NCI-H1436 treated with DMSO at 0.1 percent for 48 hours (cell line): Measurements from ENCODE around the gene PLPPR3.
"Not testable (repeated sequence)": the region's sequence is repeated elsewhere in the genome, so short reads cannot be mapped to it uniquely, and the experiment has no call there.

Experiments used
- DNase-seq: peaks from one replicate; lab custom pipeline; 2025; lab: John Stamatoyannopoulos, UW

PLPPR3 gene

DNA sequence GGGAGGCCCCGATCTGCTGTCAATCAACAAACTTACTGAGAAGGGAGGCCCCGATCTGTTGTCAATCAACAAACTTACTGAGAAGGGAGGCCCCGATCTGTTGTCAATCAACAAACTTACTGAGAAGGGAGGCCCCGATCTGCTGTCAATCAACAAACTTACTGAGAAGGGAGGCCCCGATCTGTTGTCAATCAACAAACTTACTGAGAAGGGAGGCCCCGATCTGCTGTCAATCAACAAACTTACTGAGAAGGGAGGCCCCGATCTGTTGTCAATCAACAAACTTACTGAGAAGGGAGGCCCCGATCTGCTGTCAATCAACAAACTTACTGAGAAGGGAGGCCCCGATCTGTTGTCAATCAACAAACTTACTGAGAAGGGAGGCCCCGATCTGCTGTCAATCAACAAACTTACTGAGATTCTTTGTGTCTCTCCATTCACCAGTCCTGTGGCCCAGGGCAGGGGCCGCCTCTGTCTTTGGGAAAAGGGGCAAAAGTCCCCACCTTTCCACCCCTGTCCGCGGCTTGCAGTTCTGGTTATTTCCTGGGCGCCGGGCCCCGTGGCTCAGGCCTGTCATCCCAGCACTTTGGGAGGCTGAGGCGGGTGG, 32.0 kb upstream of the PLPPR3 start:
- not testable (repeated sequence) for DNase-seq

DNA sequence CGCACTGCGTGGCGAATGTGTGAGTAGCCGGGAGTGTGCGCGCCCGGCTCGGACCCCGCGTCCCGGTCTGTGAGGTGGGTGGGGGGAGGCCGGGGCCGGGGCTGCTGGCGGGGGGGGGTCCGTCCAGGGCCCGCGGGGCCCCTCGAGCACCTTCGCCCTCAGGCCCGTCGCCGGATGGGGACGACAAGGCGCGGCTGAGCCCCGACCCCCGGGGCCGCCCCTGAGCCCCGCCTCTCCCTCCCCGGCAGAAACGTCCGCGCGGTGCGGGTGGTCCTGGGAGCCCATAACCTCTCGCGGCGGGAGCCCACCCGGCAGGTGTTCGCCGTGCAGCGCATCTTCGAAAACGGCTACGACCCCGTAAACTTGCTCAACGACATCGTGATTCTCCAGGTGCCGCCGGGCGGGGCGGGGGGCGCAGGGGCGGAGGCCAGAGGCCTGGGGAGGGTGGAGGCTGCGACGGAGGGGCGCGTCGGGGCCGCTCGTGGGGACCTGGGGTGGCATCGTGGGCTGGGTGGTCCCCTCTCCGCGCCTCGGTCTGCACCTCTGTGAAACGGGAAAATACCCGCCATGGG, 31.3 kb upstream of the PLPPR3 start:
- no peak for DNase-seq

DNA sequence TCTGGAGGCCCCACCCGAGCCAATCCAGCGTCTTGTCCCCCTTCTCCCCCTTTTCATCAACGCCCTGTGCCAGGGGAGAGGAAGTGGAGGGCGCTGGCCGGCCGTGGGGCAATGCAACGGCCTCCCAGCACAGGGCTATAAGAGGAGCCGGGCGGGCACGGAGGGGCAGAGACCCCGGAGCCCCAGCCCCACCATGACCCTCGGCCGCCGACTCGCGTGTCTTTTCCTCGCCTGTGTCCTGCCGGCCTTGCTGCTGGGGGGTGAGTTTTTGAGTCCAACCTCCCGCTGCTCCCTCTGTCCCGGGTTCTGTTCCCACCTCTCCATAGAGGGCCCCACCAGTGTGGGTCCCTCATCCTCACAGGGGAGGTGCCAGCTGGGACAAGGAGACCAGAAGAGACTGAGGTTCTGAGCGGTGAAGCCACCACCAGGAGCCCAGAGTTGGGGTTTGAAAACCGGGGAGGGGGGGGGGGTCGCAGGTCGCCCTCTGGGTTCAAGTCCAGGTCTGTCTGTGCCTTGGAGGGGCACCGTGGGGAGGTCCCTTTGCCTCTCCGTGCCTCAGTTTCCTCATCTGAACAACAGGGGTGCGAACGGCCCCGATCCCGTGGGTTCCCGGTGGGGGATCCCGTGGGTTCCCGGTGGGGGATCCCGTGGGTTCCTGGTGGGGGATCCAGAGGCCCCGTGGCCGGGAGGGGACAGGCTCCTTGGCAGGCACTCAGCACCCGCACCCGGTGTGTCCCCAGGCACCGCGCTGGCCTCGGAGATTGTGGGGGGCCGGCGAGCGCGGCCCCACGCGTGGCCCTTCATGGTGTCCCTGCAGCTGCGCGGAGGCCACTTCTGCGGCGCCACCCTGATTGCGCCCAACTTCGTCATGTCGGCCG, 30.6 kb upstream of the PLPPR3 start, which contains the start of gene ELANE:
Gene ELANE (plus strand): TSS at position 168 of the 878 bp plus-strand sequence. CDS start 26 bp downstream, at position 194.
- DNase-seq: no peak

DNA sequence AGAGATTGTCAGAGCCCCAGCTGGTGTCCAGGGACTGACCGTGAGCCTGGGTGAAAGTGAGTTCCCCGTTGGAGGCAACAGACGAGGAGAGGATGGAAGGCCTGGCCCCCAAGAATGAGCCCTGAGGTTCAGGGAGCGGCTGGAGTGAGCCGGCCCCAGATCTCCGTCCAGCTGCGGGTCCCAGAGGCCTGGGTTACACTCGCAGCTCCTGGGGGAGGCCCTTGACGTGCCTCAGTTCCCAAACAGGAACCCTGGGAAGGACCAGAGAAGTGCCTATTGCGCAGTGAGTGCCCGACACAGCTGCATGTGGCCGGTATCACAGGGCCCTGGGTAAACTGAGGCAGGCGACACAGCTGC, 29.2 kb upstream of the PLPPR3 start:
- no peak for DNase-seq

DNA sequence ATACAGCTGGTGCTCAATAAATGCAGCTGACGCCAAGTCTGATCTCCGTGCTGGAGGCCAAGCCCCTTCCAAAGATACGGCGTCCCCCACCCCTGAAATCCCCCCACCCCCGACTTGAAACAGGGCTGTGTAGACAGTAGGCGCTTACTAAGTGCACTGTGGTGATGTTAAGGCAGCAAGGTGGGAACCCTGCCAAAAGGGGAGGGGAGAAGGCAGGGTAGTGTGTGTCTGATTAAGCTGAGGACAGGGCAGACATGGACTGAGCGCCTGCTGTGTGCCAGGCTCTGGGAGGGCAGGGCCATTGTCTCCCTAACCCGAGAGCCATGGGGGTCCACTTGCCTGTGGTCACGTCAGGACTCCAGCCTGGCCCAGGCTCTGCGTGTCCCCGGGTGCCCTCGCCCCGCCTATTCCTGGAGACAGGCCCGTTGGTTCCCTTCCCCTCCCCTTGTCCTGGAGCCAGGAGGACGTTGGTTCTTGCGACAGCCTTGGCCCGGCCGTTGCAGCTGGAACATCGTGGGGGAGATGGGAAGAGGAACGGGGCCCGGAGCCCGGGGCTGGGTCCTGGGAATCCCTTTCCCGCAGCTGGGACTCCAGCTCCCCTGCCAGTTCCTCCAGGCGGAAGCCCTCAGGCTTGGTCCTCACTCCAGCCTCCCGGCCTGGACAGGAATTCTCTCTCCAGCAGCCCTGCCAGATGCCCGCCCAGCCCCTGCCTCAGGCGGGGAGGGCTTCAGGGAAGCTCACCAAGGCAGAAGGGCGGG, 28.6 kb upstream of the PLPPR3 start:
- no peak for DNase-seq

DNA sequence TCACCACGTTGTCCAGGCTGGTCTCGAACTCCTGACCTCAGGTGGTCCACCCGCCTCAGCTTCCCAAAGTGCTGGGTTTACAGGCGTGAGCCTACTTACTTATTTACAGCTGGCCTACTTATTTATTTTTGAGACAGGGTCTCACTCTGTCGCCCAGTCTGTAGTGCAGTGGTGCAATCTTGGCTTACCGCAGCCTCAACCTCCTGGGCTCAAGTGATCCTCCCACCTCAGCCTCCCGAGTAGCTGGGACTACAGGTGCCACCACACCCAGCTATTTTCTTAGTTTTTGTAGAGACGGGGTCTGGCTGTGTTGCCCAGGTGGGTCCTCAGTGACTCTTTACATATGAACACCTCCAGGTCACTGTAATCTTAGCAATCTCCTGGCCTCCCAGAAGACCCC, 27.4 kb upstream of the PLPPR3 start:
- not testable (repeated sequence) for DNase-seq

DNA sequence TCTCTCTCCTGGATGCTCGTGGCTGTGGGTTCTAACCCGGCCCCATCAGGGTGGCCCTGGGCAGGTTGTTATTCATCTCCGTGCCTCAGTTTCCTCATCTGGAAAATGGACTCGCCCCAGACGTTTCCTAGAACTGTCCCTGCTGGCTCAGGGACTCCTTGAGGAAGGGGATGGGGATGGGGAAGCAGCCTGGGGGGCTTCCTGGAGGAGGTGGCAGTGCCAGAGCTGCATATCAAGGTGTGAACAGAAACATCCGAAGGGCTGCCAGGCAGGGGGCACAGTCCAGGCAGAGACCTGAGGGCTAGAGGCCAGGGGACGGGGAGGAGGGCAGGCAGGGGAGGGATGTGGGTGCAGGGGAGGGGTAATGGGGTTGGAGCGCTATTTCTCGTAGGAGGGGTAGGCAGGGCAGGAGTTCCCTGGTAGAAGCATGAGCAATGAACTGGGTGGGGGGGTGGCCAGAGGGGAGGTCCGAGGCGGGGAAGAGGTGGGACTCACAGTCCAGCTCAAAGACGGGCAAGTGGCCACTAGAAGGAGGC, 26.7 kb upstream of the PLPPR3 start:
- no peak for DNase-seq

- no peak for DNase-seq
Measured at GRCh38 chr19:845707-846521, 24.2 kb upstream of the PLPPR3 start.

DNA sequence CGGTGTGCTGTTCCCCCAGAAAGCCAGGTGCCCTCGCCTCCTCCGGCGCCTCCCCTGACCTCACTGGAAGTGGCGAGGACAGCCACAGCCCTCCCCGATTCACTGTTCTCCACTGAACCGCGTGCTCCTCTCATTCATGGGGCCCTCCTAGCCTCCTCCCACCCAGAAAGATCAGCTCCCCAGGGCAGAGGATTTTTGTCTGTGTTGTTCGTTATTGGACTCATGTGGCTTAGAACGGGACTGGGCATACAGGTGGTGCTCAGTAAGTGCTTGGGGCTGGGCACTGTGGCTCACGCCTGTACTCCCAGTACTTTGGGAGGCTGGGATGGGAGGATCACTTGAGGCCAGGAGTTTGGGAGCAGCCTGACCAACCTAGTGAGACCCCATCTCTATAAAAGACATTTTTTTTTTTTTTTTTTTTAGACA, 22.8 kb upstream of the PLPPR3 start:
- DNase-seq: no peak

- no peak for DNase-seq
Measured at GRCh38 chr19:843836-844545, 22.2 kb upstream of the PLPPR3 start.

DNA sequence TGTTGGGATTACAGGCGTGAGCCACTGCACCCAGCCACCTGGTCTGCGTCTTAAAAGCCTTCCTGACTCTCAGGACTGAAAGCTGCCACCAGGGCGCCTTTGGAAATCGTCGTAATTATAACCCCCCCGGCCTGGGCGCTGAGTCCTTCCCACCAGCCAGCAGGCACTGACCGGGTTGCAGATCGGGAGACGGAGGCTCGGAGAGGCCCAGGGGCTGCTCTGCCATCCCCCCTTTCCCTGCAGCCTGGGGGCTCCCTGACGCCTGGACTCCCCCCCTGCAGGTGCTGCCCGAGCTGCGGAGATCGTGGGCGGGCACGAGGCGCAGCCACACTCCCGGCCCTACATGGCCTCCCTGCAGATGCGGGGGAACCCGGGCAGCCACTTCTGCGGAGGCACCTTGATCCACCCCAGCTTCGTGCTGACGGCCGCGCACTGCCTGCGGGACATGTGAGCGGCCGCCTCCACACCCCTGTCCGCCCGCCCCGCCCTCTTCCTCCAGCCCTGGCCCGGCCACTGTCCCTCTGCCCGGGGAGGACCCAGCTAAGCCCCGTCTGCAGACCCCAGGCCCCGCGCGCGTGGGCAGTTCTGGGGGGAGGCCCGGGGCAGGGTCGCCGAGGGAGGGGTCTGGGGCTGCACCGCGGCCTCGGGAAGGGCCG, 21.6 kb upstream of the PLPPR3 start:
- DNase-seq: no peak

DNA sequence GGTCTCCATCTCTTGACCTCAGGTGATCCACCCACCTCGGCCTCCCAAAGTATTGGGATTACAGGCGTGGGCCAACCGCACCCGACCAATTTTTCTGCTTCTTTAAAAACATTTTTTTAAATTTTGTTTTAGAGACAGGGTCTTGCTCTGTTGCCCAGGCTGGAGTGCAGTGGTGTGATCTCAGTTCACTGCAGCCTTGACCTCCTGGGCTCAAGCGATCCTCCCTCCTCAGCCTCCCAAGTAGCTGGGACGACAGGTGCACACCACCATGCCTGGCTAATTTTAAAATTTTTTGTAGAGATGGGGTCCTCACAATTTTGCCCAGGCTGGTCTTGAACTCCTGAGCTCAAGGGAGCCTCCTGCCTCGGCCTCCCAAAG, 21.0 kb upstream of the PLPPR3 start:
- DNase-seq: not testable (repeated sequence)

- no peak for DNase-seq
Measured at GRCh38 chr19:840519-841206, 18.9 kb upstream of the PLPPR3 start, which contains the start of gene PRTN3. Gene PRTN3 (plus strand): TSS chr19:840999. CDS start chr19:841009, 10 bp downstream.

DNA sequence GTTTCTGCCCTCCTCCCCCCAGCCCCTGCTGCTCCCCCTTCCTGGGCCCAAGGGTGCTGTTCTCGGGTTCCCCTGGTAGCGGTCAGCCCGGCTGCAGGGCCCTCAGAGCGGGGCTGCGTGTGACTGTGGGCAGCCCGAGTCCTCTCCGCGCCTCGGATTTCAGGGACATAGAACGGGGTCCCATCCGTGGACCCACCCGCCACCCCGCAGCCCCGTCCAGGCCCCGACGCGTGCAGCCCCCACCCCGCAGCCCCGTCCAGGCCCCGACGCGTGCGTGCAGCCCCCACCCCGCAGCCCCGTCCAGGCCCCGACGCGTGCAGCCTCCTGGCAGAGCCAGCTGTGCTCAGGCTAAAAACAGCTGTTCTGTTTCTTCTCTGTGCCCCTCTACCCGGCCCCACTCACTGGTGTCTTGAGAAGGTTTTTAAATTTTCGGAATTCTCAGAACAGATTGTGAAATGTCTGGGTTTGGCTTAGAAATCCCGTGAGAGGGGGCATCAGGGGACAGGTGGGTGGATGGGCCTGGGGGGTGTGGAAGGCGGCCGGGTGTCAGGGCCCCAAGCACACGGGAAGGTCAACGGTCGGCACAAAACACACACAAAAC, 13.6 kb upstream of the PLPPR3 start:
- no peak for DNase-seq

DNA sequence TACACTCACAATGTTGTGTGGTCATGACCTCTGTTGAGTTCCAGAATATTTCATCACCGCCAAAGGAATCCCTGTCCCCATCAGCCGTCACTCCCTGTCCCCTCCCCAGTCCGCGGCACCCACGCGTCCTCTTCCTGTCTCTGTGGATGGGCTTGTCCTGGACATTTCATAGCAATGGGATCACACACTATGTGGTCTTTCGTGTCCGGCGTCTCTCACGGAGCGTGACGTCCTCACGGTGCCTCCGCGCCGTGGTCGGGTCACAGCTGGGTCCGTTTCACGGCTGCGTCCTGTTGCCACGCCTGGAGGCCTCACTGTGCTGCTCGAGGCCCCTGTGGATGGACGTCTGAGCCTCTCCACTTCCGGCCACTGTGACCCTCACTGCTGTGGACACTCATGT, 12.5 kb upstream of the PLPPR3 start:
- DNase-seq: no peak

GRCh38 chr19:831407-832369, 9.9 kb upstream of the PLPPR3 start:
- no peak for DNase-seq

DNA sequence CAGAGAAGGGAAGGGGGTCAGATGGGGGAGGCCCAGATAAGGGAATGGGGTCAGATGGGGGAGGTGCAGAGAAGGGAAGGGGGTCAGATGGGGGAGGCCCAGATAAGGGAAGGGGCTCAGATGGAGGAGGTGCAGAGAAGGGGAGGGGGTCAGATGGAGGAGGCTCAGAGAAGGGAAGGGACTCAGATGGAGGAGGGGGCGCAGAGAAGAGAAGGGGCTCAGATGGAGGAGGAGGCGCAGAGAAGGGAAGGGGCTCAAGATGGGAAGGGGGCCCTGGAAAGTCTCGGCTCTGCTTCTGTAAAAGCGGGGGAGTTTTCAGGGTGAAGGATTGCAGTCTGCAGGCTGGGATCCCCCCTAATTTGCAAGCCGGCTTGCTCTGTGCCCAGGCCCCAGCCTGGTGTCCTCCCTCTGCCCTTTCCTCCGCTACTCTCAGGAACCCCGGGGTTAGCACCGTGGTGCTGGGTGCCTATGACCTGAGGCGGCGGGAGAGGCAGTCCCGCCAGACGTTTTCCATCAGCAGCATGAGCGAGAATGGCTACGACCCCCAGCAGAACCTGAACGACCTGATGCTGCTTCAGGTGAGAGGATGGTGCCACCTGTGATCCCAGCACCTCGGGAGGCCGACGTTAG, 7.5 kb upstream of the PLPPR3 start:
- no peak for DNase-seq
